Caco-2 (cell line): ENCODE measurements around the gene ZFP36. TPM values are rescaled to one million over a fixed set of nuclear protein-coding genes. Genes with fewer than 3 reads are reported as not detected.

ENCODE experiments used
- BruUV-seq: library from RNA; stranded (reverse); fragments of 400-500 nt; replicated peaks from 2 replicates; lab custom pipeline; 2021; lab: Mats Ljungman, UMichigan
- CTCF ChIA-PET: fragments of 300-600 bp; sonication (Branson Sonifier 250); formaldehyde crosslinking; loops from one replicate; lab custom pipeline; 2022; ENCODE audit warnings: antibody characterized with exemption; lab: Charles Lee
- POLR2A ChIA-PET: fragments of 300-600 bp; sonication (Branson Sonifier 250); formaldehyde crosslinking; loops from one replicate; lab custom pipeline; 2022; ENCODE audit warnings: antibody characterized with exemption; lab: Charles Lee
- DNase-seq, 2 experiments: peaks; one replicate each; pipeline versions ENCODE4 v3.0.0 to v3.0.0-alpha.2; 2020 to 2022
- H3K27me3 ChIP-seq: replicated peaks from 2 replicates; pipeline ENCODE4 v1.6.0; 2011; ENCODE audit warnings: low read length; ENCODE audit not compliant: control insufficient read depth, insufficient read depth
- H3K36me3 ChIP-seq: 2 replicates; pipeline ENCODE4 v1.5.1; 2011; ENCODE audit warnings: low read length; ENCODE audit not compliant: control insufficient read depth, insufficient read depth
- H3K4me1 ChIP-seq: fragments of 250-450 bp; sonication (Bioruptor Pico); 2 replicates; pipeline ENCODE4 v1.5.1; 2020; ENCODE audit warnings: mild to moderate bottlenecking
- H3K4me3 ChIP-seq: 2 replicates; pipeline ENCODE4 v1.5.1; 2011; ENCODE audit warnings: low read depth, mild to moderate bottlenecking, control low read depth, low read length
- H3K9me3 ChIP-seq: fragments of 250-450 bp; sonication (Bioruptor Pico); 2 replicates; pipeline ENCODE4 v1.5.1; 2020; ENCODE audit warnings: mild to moderate bottlenecking, moderate library complexity
- H3K27ac Mint-ChIP-seq: one replicate; pipeline ENCODE4 v1.8.0; 2022; ENCODE audit warnings: mixed read lengths; ENCODE audit not compliant: unreplicated experiment
- H3K27me3 Mint-ChIP-seq: one replicate; pipeline ENCODE4 v1.8.0; 2022; ENCODE audit warnings: mixed read lengths; ENCODE audit not compliant: insufficient read depth, unreplicated experiment
- H3K36me3 Mint-ChIP-seq: one replicate; pipeline ENCODE4 v1.8.0; 2022; ENCODE audit warnings: mild to moderate bottlenecking, mixed read lengths; ENCODE audit not compliant: insufficient read depth, unreplicated experiment
- H3K4me1 Mint-ChIP-seq: one replicate; pipeline ENCODE4 v1.8.0; 2022; ENCODE audit warnings: low read depth, mixed read lengths; ENCODE audit not compliant: unreplicated experiment
- H3K4me3 Mint-ChIP-seq: one replicate; pipeline ENCODE4 v1.8.0; 2022; ENCODE audit warnings: mild to moderate bottlenecking, moderate library complexity, mixed read lengths; ENCODE audit not compliant: unreplicated experiment
- H3K9me3 Mint-ChIP-seq: one replicate; pipeline ENCODE4 v1.8.0; 2022; ENCODE audit warnings: mixed read lengths; ENCODE audit not compliant: unreplicated experiment
- intact Hi-C: fragments of 100-400 bp; cut with micrococcal nuclease; formaldehyde crosslinking; loops from one replicate; pipeline ENCODE4 v1.10.0; 2022; ENCODE audit not compliant: unreplicated experiment
- total RNA-seq: library from RNA; stranded (reverse); gene quantifications from 2 replicates; pipeline ENCODE4 v1.2.3, GENCODE V29; 2022
- TF ChIP-seq, protein P1 (sequence below), 2 experiments: fragments of 200-600 bp in 1 of 2; IDR thresholded peaks; 1 replicate in 1 of 2; 2 replicates in 1 of 2; pipeline versions ENCODE4 v1.5.1 to v1.8.0; 2011 to 2022; ENCODE audit warnings: antibody characterized with exemption in 1 of 2, control low read depth in 1 of 2, inconsistent platforms in 1 of 2, low read depth in 1 of 2, low read length in 1 of 2, mild to moderate bottlenecking in 1 of 2, moderate library complexity in 1 of 2; ENCODE audit not compliant: insufficient read depth in 1 of 2, severe bottlenecking in 1 of 2, unreplicated experiment in 1 of 2

ZFP36 gene
- total RNA-seq, 1 experiment from 2014 or later, result 25.8 TPM

DNA sequence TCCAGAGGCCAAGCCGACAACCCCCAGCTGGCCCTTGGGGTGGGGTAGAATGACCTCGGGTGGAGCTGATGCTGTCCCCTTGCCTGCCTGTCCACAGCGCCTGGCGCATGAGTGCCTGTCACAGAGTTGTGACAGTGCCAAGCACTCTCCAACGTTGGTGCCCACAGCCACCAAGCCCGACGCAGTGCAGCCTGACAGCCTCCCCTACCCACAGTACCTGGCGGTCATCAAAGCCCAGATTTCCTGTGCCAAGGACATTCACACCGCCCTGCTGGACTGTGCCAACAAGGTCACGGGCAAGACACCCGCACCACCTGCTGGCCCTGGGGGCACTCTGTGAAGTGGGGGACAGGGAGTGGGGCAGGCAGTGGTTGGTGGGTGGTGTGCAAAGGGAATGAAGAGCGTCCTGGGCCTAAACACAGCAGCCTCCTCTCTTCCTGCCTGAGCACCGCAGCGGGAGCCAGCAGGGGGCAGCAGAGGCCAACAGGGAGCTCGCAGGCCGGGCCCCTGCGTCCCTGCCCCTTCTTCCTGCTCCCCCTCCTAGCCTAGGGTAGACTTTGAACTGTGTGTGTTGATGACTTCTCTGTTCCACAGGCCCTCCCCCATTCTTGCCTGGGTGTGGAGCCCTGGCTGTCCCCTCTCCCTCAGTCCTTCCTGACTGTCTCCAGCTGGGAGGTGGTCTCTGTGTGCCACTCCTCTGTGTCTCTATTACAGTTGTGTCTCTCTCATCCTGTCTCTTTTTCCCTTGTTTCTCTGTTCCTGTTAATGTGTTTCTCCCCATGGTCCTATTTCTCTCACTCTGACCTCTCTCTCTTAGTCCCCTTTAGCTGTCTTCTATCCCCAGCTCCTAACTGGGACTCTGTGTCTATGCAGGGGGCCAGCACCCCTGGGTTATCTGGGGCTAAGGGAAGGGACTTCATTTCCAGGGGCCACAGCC is 9.0 kb upstream of the ZFP36 start:
- Histone ChIP-seq H3K27me3 (no peaks in the 10 kb centered on the region), H3K9me3 (no peaks in the 10 kb centered on the region), H3K4me3 (no peak overlapping the region), H3K36me3 (no peaks in the 10 kb centered on the region; the same call in none of the 2 replicates), H3K4me1 (peaks cover 52% of the 10 kb centered on the region)
- Mint-ChIP-seq H3K9me3 (no peaks in the 10 kb centered on the region), H3K27me3 (no peaks in the 10 kb centered on the region), H3K36me3 (peaks cover 67% of the 10 kb centered on the region), H3K4me3 (peak overlapping the region; percentile 49), H3K4me1 (peaks cover 34% of the 10 kb centered on the region), H3K27ac (peak overlapping the region; percentile 84)
- intact Hi-C loops, result loop anchor here (1.0 to 5.0 kb wide), 2 partner anchors 14 to 270 kb away; partner anchors contain the start of gene PAK4
- no TSS peak for BruUV-seq
- TF ChIP-seq, protein P1, sequence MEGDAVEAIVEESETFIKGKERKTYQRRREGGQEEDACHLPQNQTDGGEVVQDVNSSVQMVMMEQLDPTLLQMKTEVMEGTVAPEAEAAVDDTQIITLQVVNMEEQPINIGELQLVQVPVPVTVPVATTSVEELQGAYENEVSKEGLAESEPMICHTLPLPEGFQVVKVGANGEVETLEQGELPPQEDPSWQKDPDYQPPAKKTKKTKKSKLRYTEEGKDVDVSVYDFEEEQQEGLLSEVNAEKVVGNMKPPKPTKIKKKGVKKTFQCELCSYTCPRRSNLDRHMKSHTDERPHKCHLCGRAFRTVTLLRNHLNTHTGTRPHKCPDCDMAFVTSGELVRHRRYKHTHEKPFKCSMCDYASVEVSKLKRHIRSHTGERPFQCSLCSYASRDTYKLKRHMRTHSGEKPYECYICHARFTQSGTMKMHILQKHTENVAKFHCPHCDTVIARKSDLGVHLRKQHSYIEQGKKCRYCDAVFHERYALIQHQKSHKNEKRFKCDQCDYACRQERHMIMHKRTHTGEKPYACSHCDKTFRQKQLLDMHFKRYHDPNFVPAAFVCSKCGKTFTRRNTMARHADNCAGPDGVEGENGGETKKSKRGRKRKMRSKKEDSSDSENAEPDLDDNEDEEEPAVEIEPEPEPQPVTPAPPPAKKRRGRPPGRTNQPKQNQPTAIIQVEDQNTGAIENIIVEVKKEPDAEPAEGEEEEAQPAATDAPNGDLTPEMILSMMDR (IDR thresholded peaks at IDR 0.05; ENCODE audit: insufficient read depth in 1 of 2, low read depth in 1 of 2, low read length in 1 of 2, severe bottlenecking in 1 of 2, unreplicated experiment in 1 of 2), result peak; percentile 98
- peak; percentile 94 to 95 for DNase-seq
- POLR2A ChIA-PET, result interaction anchor here (0.6 to 2.3 kb wide), 7 partner anchors 10 to 573 kb away, joined by 3 to 28 read pairs (median 11); partner anchors contain the start of genes PSMC4, RPS16, SAMD4B and ZFP36
- CTCF ChIA-PET, result interaction anchor here (0.6 to 2.9 kb wide), 12 partner anchors 10 to 844 kb away, joined by 3 to 52 read pairs (median 8); partner anchors contain the start of genes PLEKHG2, RPS16, SAMD4B and ZFP36

GRCh38 chr19:39398297-39398864 is 8.3 kb upstream of the ZFP36 start:
- Histone ChIP-seq H3K27me3 (no peaks in the 10 kb centered on the region), H3K9me3 (no peaks in the 10 kb centered on the region), H3K4me3 (no peak overlapping the region), H3K36me3 (no peaks in the 10 kb centered on the region; the same call in none of the 2 replicates), H3K4me1 (peaks cover 52% of the 10 kb centered on the region)
- POLR2A ChIA-PET, result interaction anchor here (0.6 to 2.3 kb wide), 7 partner anchors 10 to 573 kb away, joined by 3 to 28 read pairs (median 11); partner anchors contain the start of genes PSMC4, RPS16, SAMD4B and ZFP36
- Mint-ChIP-seq H3K4me1 (peaks cover 34% of the 10 kb centered on the region), H3K36me3 (peaks cover 67% of the 10 kb centered on the region), H3K27ac (peak overlapping the region; percentile 84), H3K27me3 (no peaks in the 10 kb centered on the region), H3K9me3 (no peaks in the 10 kb centered on the region), H3K4me3 (peak overlapping the region; percentile 49)
- CTCF ChIA-PET, result interaction anchor here (0.6 to 2.9 kb wide), 12 partner anchors 10 to 845 kb away, joined by 3 to 52 read pairs (median 8); partner anchors contain the start of genes PLEKHG2, RPS16, SAMD4B and ZFP36
- TF ChIP-seq, protein P1 (IDR thresholded peaks at IDR 0.05; ENCODE audit: insufficient read depth in 1 of 2, low read depth in 1 of 2, low read length in 1 of 2, severe bottlenecking in 1 of 2, unreplicated experiment in 1 of 2), result no peak
- intact Hi-C loops, result loop anchor here (5.0 kb wide), 1 partner anchor 271 kb away; the partner anchor contains the start of gene PAK4
- TSS peak; percentile 33 for BruUV-seq
- DNase-seq, result peak; percentile 63 to 77
